IMR-90 (cell line): Measurements from ENCODE around the gene EEF1AKMT2. TPM values are rescaled to one million over a fixed set of nuclear protein-coding genes. Genes with fewer than 3 reads are reported as not detected.

Experiments
- ATAC-seq: fragments of 200-7000 bp; cut with Tn5 transposase; 2 replicates; pipeline ENCODE4 v1.9.1; 2020; ENCODE audit warnings: low read depth, mild to moderate bottlenecking, moderate library complexity
- BruUV-seq: library from RNA; stranded (reverse); fragments of 400-500 nt; replicated peaks from 2 replicates; lab custom pipeline; 2021; lab: Mats Ljungman, UMichigan
- CTCF ChIA-PET: fragments of 300-600 bp; formaldehyde crosslinking; extraction: SDS; loops from one replicate; lab custom pipeline; 2021; ENCODE audit warnings: antibody characterized with exemption; lab: Yijun Ruan, JAX
- POLR2A ChIA-PET: fragments of 300-600 bp; sonication (Branson Sonifier 250); formaldehyde crosslinking; loops from one replicate; lab custom pipeline; 2022; ENCODE audit warnings: antibody characterized with exemption; ENCODE audit not compliant: unreplicated experiment; lab: Charles Lee
- DNase-seq: peaks from one replicate; pipeline ENCODE4 v3.0.0; 2013
- H2AFZ ChIP-seq: replicated peaks from 2 replicates; pipeline ENCODE3; 2013; ENCODE audit warnings: low read length, mild to moderate bottlenecking; ENCODE audit not compliant: poor library complexity
- H2AK5ac ChIP-seq: 2 replicates; pipeline ENCODE4 v1.6.1; 2013; ENCODE audit warnings: low read depth, low read length, inconsistent platforms
- H2AK9ac ChIP-seq: replicated peaks from 2 replicates; pipeline ENCODE3; 2013; ENCODE audit warnings: mild to moderate bottlenecking, low read depth, low read length, moderate library complexity; ENCODE audit not compliant: poor library complexity
- H2BK120ac ChIP-seq: 2 replicates; pipeline ENCODE4 v1.6.1; 2013; ENCODE audit warnings: low read depth, low read length, inconsistent platforms
- H2BK15ac ChIP-seq: 3 replicates; pipeline ENCODE4 v1.6.1; 2013; ENCODE audit warnings: low read depth, low read length, inconsistent platforms
- H2BK20ac ChIP-seq: 2 replicates; pipeline ENCODE4 v1.6.1; 2013; ENCODE audit warnings: low read depth, mild to moderate bottlenecking, inconsistent platforms, low read length, moderate library complexity
- H2BK5ac ChIP-seq: 2 replicates; pipeline ENCODE4 v1.6.1; 2013; ENCODE audit warnings: mild to moderate bottlenecking, low read depth, low read length, inconsistent platforms; ENCODE audit not compliant: poor library complexity, severe bottlenecking
- H3K14ac ChIP-seq: replicated peaks from 2 replicates; pipeline ENCODE4 v1.6.1; 2013; ENCODE audit warnings: low read depth, low read length, inconsistent platforms
- H3K18ac ChIP-seq: 2 replicates; pipeline ENCODE4 v1.6.1; 2013; ENCODE audit warnings: low read depth, low read length, control low read depth
- H3K23ac ChIP-seq: 2 replicates; pipeline ENCODE4 v1.6.1; 2013; ENCODE audit warnings: low read depth, low read length, inconsistent platforms
- H3K27ac ChIP-seq: 2 replicates; pipeline ENCODE4 v1.5.1; 2013; ENCODE audit warnings: mild to moderate bottlenecking, control low read depth, low read length; ENCODE audit not compliant: insufficient read depth
- H3K27me3 ChIP-seq: 2 replicates; pipeline ENCODE4 v1.6.1; 2013; ENCODE audit warnings: low read length; ENCODE audit not compliant: control insufficient read depth, insufficient read depth
- H3K36me3 ChIP-seq: 2 replicates; pipeline ENCODE4 v1.6.1; 2013; ENCODE audit warnings: low read length, mixed read lengths; ENCODE audit not compliant: control insufficient read depth, insufficient read depth
- H3K4ac ChIP-seq: 2 replicates; pipeline ENCODE4 v1.6.1; 2013; ENCODE audit warnings: low read depth, low read length, inconsistent platforms
- H3K4me1 ChIP-seq: 2 replicates; pipeline ENCODE4 v1.6.1; 2013; ENCODE audit warnings: low read length, mixed read lengths; ENCODE audit not compliant: control insufficient read depth, insufficient read depth
- H3K4me2 ChIP-seq: 2 replicates; pipeline ENCODE4 v1.6.1; 2013; ENCODE audit warnings: low read depth, mild to moderate bottlenecking, control low read depth, low read length, moderate library complexity
- H3K4me3 ChIP-seq: 2 replicates; pipeline ENCODE4 v1.5.1; 2013; ENCODE audit warnings: low read depth, mild to moderate bottlenecking, control low read depth, low read length, moderate library complexity; ENCODE audit not compliant: insufficient read depth
- H3K56ac ChIP-seq: 2 replicates; pipeline ENCODE4 v1.6.1; 2013; ENCODE audit warnings: low read length, inconsistent platforms; ENCODE audit not compliant: insufficient read depth; ENCODE audit errors: extremely low read depth
- H3K79me1 ChIP-seq, 2 experiments: 2 replicates each; pipeline ENCODE4 v1.6.1; 2013; ENCODE audit warnings: low read length in 2 of 2, inconsistent platforms in 1 of 2, low read depth in 1 of 2
- H3K9ac ChIP-seq: 2 replicates; pipeline ENCODE4 v1.6.1; 2013; ENCODE audit warnings: low read depth, low read length, control low read depth
- H3K9me1 ChIP-seq: 2 replicates; pipeline ENCODE4 v1.6.1; 2013; ENCODE audit warnings: low read length, inconsistent platforms; ENCODE audit not compliant: insufficient read depth
- H3K9me3 ChIP-seq: 2 replicates; pipeline ENCODE4 v1.6.1; 2013; ENCODE audit warnings: low read length; ENCODE audit not compliant: control insufficient read depth, insufficient read depth
- H4K20me1 ChIP-seq: 2 replicates; pipeline ENCODE4 v1.6.1; 2013; ENCODE audit warnings: low read length, inconsistent platforms; ENCODE audit not compliant: insufficient read depth
- H4K5ac ChIP-seq: 2 replicates; pipeline ENCODE4 v1.6.1; 2013; ENCODE audit warnings: mild to moderate bottlenecking, low read depth, low read length, control low read depth
- H4K8ac ChIP-seq, 2 experiments: 2 replicates each; pipeline ENCODE4 v1.6.1; 2013; ENCODE audit warnings: low read depth in 2 of 2, low read length in 2 of 2, control low read depth in 1 of 2, inconsistent platforms in 1 of 2
- H4K91ac ChIP-seq: 2 replicates; pipeline ENCODE4 v1.6.1; 2013; ENCODE audit warnings: low read depth, low read length, inconsistent platforms; ENCODE audit not compliant: insufficient read depth
- BHLHE40 ChIP-seq: fragments of 150-350 bp; IDR thresholded peaks from 2 replicates; pipeline ENCODE4 v1.6.1; 2016; ENCODE audit warnings: mild to moderate bottlenecking, low read depth, low read length
- FOS ChIP-seq: fragments of 150-350 bp; IDR thresholded peaks from 2 replicates; pipeline ENCODE4 v1.6.1; 2016; ENCODE audit warnings: low read depth, low read length
- MAZ ChIP-seq: IDR thresholded peaks from 2 replicates; pipeline ENCODE4 v1.6.1; 2012; ENCODE audit warnings: low read depth, mild to moderate bottlenecking, low read length, improper control_type of control experiment, moderate library complexity, borderline replicate concordance
- MXI1 ChIP-seq: IDR thresholded peaks from 2 replicates; pipeline ENCODE4 v1.6.1; 2012; ENCODE audit warnings: low read depth, mild to moderate bottlenecking, low read length, moderate library complexity, borderline replicate concordance
- NFE2L2 ChIP-seq: fragments of 150-350 bp; IDR thresholded peaks from 2 replicates; pipeline ENCODE4 v1.6.1; 2016; ENCODE audit warnings: low read depth, mild to moderate bottlenecking, low read length
- POLR2A ChIP-seq: IDR thresholded peaks from 2 replicates; pipeline ENCODE4 v1.6.1; 2012; ENCODE audit warnings: mild to moderate bottlenecking, low read depth, low read length
- RAD21 ChIP-seq: IDR thresholded peaks from 2 replicates; pipeline ENCODE4 v1.6.1; 2012; ENCODE audit warnings: low read length, improper control_type of control experiment
- RCOR1 ChIP-seq: IDR thresholded peaks from 2 replicates; pipeline ENCODE4 v1.6.1; 2012; ENCODE audit warnings: mild to moderate bottlenecking, low read length, improper control_type of control experiment; ENCODE audit not compliant: insufficient replicate concordance
- RFX5 ChIP-seq: IDR thresholded peaks from 2 replicates; pipeline ENCODE4 v1.8.0; 2012; ENCODE audit warnings: low read depth, mild to moderate bottlenecking, low read length, moderate library complexity
- SMC3 ChIP-seq: fragments of 150-350 bp; IDR thresholded peaks from 2 replicates; pipeline ENCODE4 v1.6.1; 2016; ENCODE audit warnings: low read depth, mild to moderate bottlenecking, antibody characterized with exemption, low read length, moderate library complexity
- WGBS, 2 experiments: methylation state at CpG; one replicate each; pipeline versions ENCODE4 v1.1.5 to v1.1.7; 2013; ENCODE audit warnings: missing lambda C conversion rate in 2 of 2; ENCODE audit not compliant: insufficient read length in 1 of 2; ENCODE audit errors: extremely low coverage in 2 of 2; 5-methylcytosine and 5-hydroxymethylcytosine counted together
- dilution Hi-C: fragments of 300-500 bp; cut with HindIII; formaldehyde crosslinking; loops from one replicate; pipeline ENCODE4 v1.14.3; 2018; ENCODE audit warnings: low sequenced_read_pairs; ENCODE audit not compliant: unreplicated experiment
- in situ Hi-C: fragments of 300-500 bp; cut with MboI; formaldehyde crosslinking; loops from 3 replicates; pipeline ENCODE4 v1.14.3; 2019; ENCODE audit warnings: low sequenced_read_pairs, inconsistent platforms, mixed read lengths
- intact Hi-C: fragments of 100-400 bp; cut with micrococcal nuclease; formaldehyde crosslinking; loops from 2 replicates; pipeline ENCODE4 v1.10.0; 2022
- polyA plus RNA-seq, 3 experiments: library from polyadenylated mRNA; depleted of rRNA; stranded (reverse); fragments of >200 nt; gene quantifications; 2 replicates each; pipeline ENCODE4 v1.2.3, GENCODE V29; 2012; ENCODE audit warnings: low replicate concordance in 1 of 3
- total RNA-seq: library from RNA; depleted of rRNA; stranded (reverse); fragments of >200 nt; gene quantifications from 2 replicates; pipeline ENCODE4 v1.2.3, GENCODE V29; 2012
- TF ChIP-seq, protein P1 (sequence below): fragments of 150-350 bp; IDR thresholded peaks from 2 replicates; pipeline ENCODE4 v1.6.1; 2016; ENCODE audit warnings: low read depth, mild to moderate bottlenecking, low read length, moderate library complexity, borderline replicate concordance
- TF ChIP-seq, protein P2 (sequence below): fragments of 150-350 bp; IDR thresholded peaks from 2 replicates; pipeline ENCODE4 v1.6.1; 2017; ENCODE audit warnings: mild to moderate bottlenecking, antibody characterized with exemption, low read length, low read depth
- TF ChIP-seq, protein P3 (sequence below): conservative IDR thresholded peaks from 2 replicates; pipeline ENCODE4 v1.5.1; 2012; ENCODE audit warnings: mild to moderate bottlenecking, low read depth, low read length, improper control_type of control experiment

Gene EEF1AKMT2
- total and polyA plus RNA-seq, 2 of the 4 experiments (the other 2 are of a cell fraction), result 9.7 to 12.7 TPM

DNA sequence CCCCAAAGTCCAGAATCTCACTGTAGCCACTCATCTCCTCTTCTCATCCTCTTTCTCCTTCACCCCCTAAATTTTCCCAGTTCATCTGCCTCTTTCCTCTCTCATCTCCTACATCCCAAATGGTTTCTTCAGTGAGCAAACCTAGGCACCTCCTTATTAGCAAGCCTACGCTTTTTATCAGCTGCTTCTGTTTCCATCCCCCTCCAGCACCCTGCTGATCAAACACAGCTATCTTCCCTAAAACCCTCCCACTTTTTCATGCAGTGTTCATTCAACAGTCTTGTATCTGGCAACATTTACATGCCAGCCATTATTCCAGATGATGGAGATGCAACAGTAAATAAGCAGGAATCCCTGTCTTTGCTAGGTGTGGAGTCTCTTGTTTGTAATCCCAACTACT, 6.7 kb upstream of the EEF1AKMT2 start:
- Histone ChIP-seq H4K91ac (no peak overlapping the region), H2AK5ac (no peak overlapping the region), H3K9ac (no peak overlapping the region), H3K9me1 (no peaks in the 10 kb centered on the region), H3K9me3 (no peaks in the 10 kb centered on the region), H3K27ac (no peak overlapping the region), H3K4me3 (no peak overlapping the region), H2BK20ac (no peak overlapping the region), H2BK15ac (no peak overlapping the region), H3K56ac (no peak overlapping the region), H4K5ac (no peak overlapping the region), H2BK5ac (no peak overlapping the region), H3K27me3 (no peaks in the 10 kb centered on the region; the same call in 1 of the 2 replicates), H2AK9ac (no peak overlapping the region), H3K23ac (no peak overlapping the region), H4K8ac (no peak overlapping the region), H3K18ac (no peak overlapping the region), H3K79me1 (peaks cover 7 to 8% of the 10 kb centered on the region in 2 experiments), H3K4me2 (no peak overlapping the region), H3K4ac (no peak overlapping the region), H2BK120ac (no peak overlapping the region), H3K4me1 (no peaks in the 10 kb centered on the region), H4K20me1 (no peaks in the 10 kb centered on the region), H3K36me3 (no peaks in the 10 kb centered on the region), H2AFZ (no peak overlapping the region), H3K14ac (no peak overlapping the region)
- WGBS, 2 experiments, result 60% methylated on average over 1 of the region's 1 CpG; no CpG with 5 or more reads in 1 of the 2 experiments
- TF ChIP-seq, protein P1, sequence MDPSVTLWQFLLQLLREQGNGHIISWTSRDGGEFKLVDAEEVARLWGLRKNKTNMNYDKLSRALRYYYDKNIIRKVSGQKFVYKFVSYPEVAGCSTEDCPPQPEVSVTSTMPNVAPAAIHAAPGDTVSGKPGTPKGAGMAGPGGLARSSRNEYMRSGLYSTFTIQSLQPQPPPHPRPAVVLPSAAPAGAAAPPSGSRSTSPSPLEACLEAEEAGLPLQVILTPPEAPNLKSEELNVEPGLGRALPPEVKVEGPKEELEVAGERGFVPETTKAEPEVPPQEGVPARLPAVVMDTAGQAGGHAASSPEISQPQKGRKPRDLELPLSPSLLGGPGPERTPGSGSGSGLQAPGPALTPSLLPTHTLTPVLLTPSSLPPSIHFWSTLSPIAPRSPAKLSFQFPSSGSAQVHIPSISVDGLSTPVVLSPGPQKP, result no peak
- TF ChIP-seq FOS, result no peak
- no peak for TF ChIP-seq MAZ
- TF ChIP-seq NFE2L2, result no peak
- TF ChIP-seq, protein P2, sequence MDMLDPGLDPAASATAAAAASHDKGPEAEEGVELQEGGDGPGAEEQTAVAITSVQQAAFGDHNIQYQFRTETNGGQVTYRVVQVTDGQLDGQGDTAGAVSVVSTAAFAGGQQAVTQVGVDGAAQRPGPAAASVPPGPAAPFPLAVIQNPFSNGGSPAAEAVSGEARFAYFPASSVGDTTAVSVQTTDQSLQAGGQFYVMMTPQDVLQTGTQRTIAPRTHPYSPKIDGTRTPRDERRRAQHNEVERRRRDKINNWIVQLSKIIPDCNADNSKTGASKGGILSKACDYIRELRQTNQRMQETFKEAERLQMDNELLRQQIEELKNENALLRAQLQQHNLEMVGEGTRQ, result no peak
- no peak for TF ChIP-seq POLR2A
- TF ChIP-seq RAD21, result no peak
- TF ChIP-seq SMC3, result no peak
- TF ChIP-seq RFX5, result no peak
- TF ChIP-seq, protein P3, sequence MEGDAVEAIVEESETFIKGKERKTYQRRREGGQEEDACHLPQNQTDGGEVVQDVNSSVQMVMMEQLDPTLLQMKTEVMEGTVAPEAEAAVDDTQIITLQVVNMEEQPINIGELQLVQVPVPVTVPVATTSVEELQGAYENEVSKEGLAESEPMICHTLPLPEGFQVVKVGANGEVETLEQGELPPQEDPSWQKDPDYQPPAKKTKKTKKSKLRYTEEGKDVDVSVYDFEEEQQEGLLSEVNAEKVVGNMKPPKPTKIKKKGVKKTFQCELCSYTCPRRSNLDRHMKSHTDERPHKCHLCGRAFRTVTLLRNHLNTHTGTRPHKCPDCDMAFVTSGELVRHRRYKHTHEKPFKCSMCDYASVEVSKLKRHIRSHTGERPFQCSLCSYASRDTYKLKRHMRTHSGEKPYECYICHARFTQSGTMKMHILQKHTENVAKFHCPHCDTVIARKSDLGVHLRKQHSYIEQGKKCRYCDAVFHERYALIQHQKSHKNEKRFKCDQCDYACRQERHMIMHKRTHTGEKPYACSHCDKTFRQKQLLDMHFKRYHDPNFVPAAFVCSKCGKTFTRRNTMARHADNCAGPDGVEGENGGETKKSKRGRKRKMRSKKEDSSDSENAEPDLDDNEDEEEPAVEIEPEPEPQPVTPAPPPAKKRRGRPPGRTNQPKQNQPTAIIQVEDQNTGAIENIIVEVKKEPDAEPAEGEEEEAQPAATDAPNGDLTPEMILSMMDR, result no peak
- TF ChIP-seq BHLHE40, result no peak
- no peak for TF ChIP-seq RCOR1
- no peak for TF ChIP-seq MXI1
- ATAC-seq (no peak), DNase-seq (no peak)
- CTCF ChIA-PET, result no interaction called here
- POLR2A ChIA-PET, result no interaction called here
- in situ Hi-C loops, result no loop called here
- intact Hi-C loops, result no loop called here
- no TSS peak for BruUV-seq
- dilution Hi-C loops, result no loop called here
